Measurements from ENCODE around the gene TIGD7. TPM values are rescaled to one million over a fixed set of nuclear protein-coding genes. Genes with fewer than 3 reads are reported as not detected.

The TIGD7 gene
- total and polyA plus RNA-seq, 2 of the 13 experiments (the other 11 are each of a cell fraction or from before 2014, with no cell fraction given): not detected

- CTCF ChIA-PET (ENCODE audit: low intra/inter-chr PET ratio, low total read pairs): no interaction called here
- in situ Hi-C loops (cut with HindIII; ENCODE audit: extremely low pct_ligation_motif_present, low pct_unique_long_range_greater_than_20kb) (no loop called here), intact Hi-C loops (cut with micrococcal nuclease; ENCODE audit: unreplicated experiment) (no loop called here)
Measured at GRCh38 chr16:3256866-3257465, 48.3 kb downstream of the TIGD7 start.

More at GRCh38 chr16:3256866-3257465, 48.3 kb downstream of the TIGD7 start:
- ATAC-seq (no peak), FAIRE-seq (no peak), DNase-seq (ENCODE audit: low spot score) (no peak)
- H3K9ac ChIP-seq (ENCODE audit: insufficient read depth, low read depth, low read length): no peak overlapping the region; the same call in 1 of the 2 replicates
- H3K27ac ChIP-seq (ENCODE audit: extremely low read length, insufficient read depth, low read length): no peak overlapping the region
- H4K20me1 ChIP-seq (ENCODE audit: insufficient read depth, low read length): no peaks in the 10 kb centered on the region
- H3K27me3 ChIP-seq (ENCODE audit: control insufficient read depth in 1 of 2, insufficient read depth in 2 of 2, low read length in 2 of 2): peaks cover 7 to 33% of the 10 kb centered on the region in 2 experiments; a peak in 4 of 5 replicates
- 4% methylated on average over 8 of the region's 9 CpGs for WGBS (ENCODE audit: low lambda C conversion rate)
- H3K4me2 ChIP-seq (ENCODE audit: low read depth, low read length): peak overlapping the region; percentile 45; the same call in 1 of the 2 replicates
- no peaks in the 10 kb centered on the region for H3K36me3 ChIP-seq (replicated peaks in 1 of 2; ENCODE audit: control insufficient read depth in 1 of 2, insufficient read depth in 2 of 2, low read length in 2 of 2)
- POLR2A ChIA-PET: interaction anchor here (1.1 to 1.6 kb wide), 2 partner anchors 11 to 26 kb away, joined by 3 to 5 read pairs; no protein-coding TSS in a partner anchor
- no peak for TF ChIP-seq ELF3 (CRISPR knock-in tag; IDR thresholded peaks at IDR 0.05)
- peak; percentile 14; the same call in 1 of the 2 replicates for TF ChIP-seq UBTF (CRISPR knock-in tag; IDR thresholded peaks at IDR 0.05)
- no peak for TF ChIP-seq GLMP (CRISPR knock-in tag; IDR thresholded peaks at IDR 0.05; ENCODE audit: borderline replicate concordance)
- BruUV-seq (replicated peaks): no TSS peak
- no peaks in the 10 kb centered on the region for H3K9me3 ChIP-seq (ENCODE audit: low read length)
- H3K79me2 ChIP-seq (ENCODE audit: insufficient read depth, low read length): no peaks in the 10 kb centered on the region
- H3K4me3 ChIP-seq (replicated peaks in 1 of 3; ENCODE audit: insufficient read depth in 1 of 3, low read depth in 2 of 3, low read length in 3 of 3): no peak overlapping the region
- no peak overlapping the region for H2AFZ ChIP-seq (ENCODE audit: low read length)
- H3K4me1 ChIP-seq (ENCODE audit: insufficient read depth, low read length): peaks cover 48% of the 10 kb centered on the region

Data from HepG2 (cell line).